ENCODE measurements around the gene COL4A2. TPM values are rescaled to one million over a fixed set of nuclear protein-coding genes. Genes with fewer than 3 reads are reported as not detected.

COL4A2 gene
- total and polyA plus RNA-seq, 4 donors, result 8.0 to 45.2 (median 40.3) TPM

- H3K9ac ChIP-seq (ENCODE audit: low read depth in 1 of 2, low read length in 2 of 2), result no peak overlapping the region
- no peak overlapping the region for H3K4me3 ChIP-seq (ENCODE audit: low read depth in 1 of 3, low read length in 3 of 3)
- TF ChIP-seq YY1 (IDR thresholded peaks at IDR 0.05) (no peak), EGR1 (IDR thresholded peaks at IDR 0.05; ENCODE audit: low read depth in 2 of 2) (no peak), GABPA (IDR thresholded peaks at IDR 0.05 in 1 of 2, conservative IDR thresholded peaks at IDR 0.05 in 1 of 2) (no peak), SP1 (IDR thresholded peaks at IDR 0.05) (no peak), HNF4G (IDR thresholded peaks at IDR 0.05) (no peak), NR2F2 (IDR thresholded peaks at IDR 0.05) (no peak), RXRA (IDR thresholded peaks at IDR 0.05) (no peak), ZBTB33 (IDR thresholded peaks at IDR 0.05) (no peak), FOXA1 (IDR thresholded peaks at IDR 0.05) (no peak), HNF4A (conservative IDR thresholded peaks at IDR 0.05) (no peak), JUND (IDR thresholded peaks at IDR 0.05) (no peak)
- TF ChIP-seq, protein P1, sequence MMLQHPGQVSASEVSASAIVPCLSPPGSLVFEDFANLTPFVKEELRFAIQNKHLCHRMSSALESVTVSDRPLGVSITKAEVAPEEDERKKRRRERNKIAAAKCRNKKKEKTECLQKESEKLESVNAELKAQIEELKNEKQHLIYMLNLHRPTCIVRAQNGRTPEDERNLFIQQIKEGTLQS (IDR thresholded peaks at IDR 0.05), result no peak
- TF ChIP-seq, protein P2, sequence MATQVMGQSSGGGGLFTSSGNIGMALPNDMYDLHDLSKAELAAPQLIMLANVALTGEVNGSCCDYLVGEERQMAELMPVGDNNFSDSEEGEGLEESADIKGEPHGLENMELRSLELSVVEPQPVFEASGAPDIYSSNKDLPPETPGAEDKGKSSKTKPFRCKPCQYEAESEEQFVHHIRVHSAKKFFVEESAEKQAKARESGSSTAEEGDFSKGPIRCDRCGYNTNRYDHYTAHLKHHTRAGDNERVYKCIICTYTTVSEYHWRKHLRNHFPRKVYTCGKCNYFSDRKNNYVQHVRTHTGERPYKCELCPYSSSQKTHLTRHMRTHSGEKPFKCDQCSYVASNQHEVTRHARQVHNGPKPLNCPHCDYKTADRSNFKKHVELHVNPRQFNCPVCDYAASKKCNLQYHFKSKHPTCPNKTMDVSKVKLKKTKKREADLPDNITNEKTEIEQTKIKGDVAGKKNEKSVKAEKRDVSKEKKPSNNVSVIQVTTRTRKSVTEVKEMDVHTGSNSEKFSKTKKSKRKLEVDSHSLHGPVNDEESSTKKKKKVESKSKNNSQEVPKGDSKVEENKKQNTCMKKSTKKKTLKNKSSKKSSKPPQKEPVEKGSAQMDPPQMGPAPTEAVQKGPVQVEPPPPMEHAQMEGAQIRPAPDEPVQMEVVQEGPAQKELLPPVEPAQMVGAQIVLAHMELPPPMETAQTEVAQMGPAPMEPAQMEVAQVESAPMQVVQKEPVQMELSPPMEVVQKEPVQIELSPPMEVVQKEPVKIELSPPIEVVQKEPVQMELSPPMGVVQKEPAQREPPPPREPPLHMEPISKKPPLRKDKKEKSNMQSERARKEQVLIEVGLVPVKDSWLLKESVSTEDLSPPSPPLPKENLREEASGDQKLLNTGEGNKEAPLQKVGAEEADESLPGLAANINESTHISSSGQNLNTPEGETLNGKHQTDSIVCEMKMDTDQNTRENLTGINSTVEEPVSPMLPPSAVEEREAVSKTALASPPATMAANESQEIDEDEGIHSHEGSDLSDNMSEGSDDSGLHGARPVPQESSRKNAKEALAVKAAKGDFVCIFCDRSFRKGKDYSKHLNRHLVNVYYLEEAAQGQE (IDR thresholded peaks at IDR 0.05), result no peak
- TF ChIP-seq, protein P3, sequence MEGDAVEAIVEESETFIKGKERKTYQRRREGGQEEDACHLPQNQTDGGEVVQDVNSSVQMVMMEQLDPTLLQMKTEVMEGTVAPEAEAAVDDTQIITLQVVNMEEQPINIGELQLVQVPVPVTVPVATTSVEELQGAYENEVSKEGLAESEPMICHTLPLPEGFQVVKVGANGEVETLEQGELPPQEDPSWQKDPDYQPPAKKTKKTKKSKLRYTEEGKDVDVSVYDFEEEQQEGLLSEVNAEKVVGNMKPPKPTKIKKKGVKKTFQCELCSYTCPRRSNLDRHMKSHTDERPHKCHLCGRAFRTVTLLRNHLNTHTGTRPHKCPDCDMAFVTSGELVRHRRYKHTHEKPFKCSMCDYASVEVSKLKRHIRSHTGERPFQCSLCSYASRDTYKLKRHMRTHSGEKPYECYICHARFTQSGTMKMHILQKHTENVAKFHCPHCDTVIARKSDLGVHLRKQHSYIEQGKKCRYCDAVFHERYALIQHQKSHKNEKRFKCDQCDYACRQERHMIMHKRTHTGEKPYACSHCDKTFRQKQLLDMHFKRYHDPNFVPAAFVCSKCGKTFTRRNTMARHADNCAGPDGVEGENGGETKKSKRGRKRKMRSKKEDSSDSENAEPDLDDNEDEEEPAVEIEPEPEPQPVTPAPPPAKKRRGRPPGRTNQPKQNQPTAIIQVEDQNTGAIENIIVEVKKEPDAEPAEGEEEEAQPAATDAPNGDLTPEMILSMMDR (IDR thresholded peaks at IDR 0.05; ENCODE audit: low read depth, low read length, missing input control), result no peak
- no peaks in the 10 kb centered on the region for H3K27me3 ChIP-seq (ENCODE audit: control insufficient read depth in 4 of 4, insufficient read depth in 4 of 4, low read length in 3 of 4)
- H3K4me1 ChIP-seq (ENCODE audit: control insufficient read depth in 4 of 4, insufficient read depth in 4 of 4, low read length in 3 of 4), result peaks cover 0 to 2% (median 0%) of the 10 kb centered on the region in 4 donors
- DNase-seq (ENCODE audit: low spot score), result no peak
- no peak overlapping the region for H3K27ac ChIP-seq (ENCODE audit: low read depth in 1 of 2, low read length in 2 of 2)
- H3K36me3 ChIP-seq (ENCODE audit: control insufficient read depth in 4 of 4, insufficient read depth in 3 of 4, low read depth in 1 of 4, low read length in 3 of 4), result no peaks in the 10 kb centered on the region
- no peaks in the 10 kb centered on the region for H3K9me3 ChIP-seq (ENCODE audit: control insufficient read depth in 4 of 4, low read length in 3 of 4)
- 31% methylated on average over 5 of the region's 5 CpGs for WGBS
Observed at GRCh38 chr13:110263888-110264287, 43.2 kb upstream of the COL4A2 start.

- Histone ChIP-seq H3K4me1 (ENCODE audit: control insufficient read depth in 4 of 4, insufficient read depth in 4 of 4, low read length in 3 of 4) (peaks cover 0 to 2% (median 0%) of the 10 kb centered on the region in 4 donors), H3K27ac (ENCODE audit: low read depth in 1 of 2, low read length in 2 of 2) (no peak overlapping the region)
- WGBS, result 82% methylated on average over 12 of the region's 12 CpGs
- TF ChIP-seq TAF1 (conservative IDR thresholded peaks at IDR 0.05) (no peak), HNF4A (conservative IDR thresholded peaks at IDR 0.05) (no peak), YY1 (IDR thresholded peaks at IDR 0.05) (no peak), NR2F2 (IDR thresholded peaks at IDR 0.05) (no peak), GABPA (IDR thresholded peaks at IDR 0.05 in 1 of 2, conservative IDR thresholded peaks at IDR 0.05 in 1 of 2) (no peak), RAD21 (IDR thresholded peaks at IDR 0.05) (no peak), HNF4G (IDR thresholded peaks at IDR 0.05) (no peak)
- TF ChIP-seq, protein P4, sequence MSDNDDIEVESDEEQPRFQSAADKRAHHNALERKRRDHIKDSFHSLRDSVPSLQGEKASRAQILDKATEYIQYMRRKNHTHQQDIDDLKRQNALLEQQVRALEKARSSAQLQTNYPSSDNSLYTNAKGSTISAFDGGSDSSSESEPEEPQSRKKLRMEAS (IDR thresholded peaks at IDR 0.05), result no peak
- TF ChIP-seq, protein P3 (IDR thresholded peaks at IDR 0.05; ENCODE audit: low read depth, low read length, missing input control), result no peak
- TF ChIP-seq, protein P2 (IDR thresholded peaks at IDR 0.05), result no peak
Observed at GRCh38 chr13:110264685-110265275, 42.3 kb upstream of the COL4A2 start.

More at GRCh38 chr13:110264685-110265275, 42.3 kb upstream of the COL4A2 start:
- no peaks in the 10 kb centered on the region for H3K9me3 ChIP-seq (ENCODE audit: control insufficient read depth in 4 of 4, low read length in 3 of 4)
- no peaks in the 10 kb centered on the region for H3K27me3 ChIP-seq (ENCODE audit: control insufficient read depth in 4 of 4, insufficient read depth in 4 of 4, low read length in 3 of 4)
- no peak for DNase-seq (ENCODE audit: low spot score)
- H3K9ac ChIP-seq (ENCODE audit: low read depth in 1 of 2, low read length in 2 of 2), result no peak overlapping the region
- H3K4me3 ChIP-seq (ENCODE audit: low read depth in 1 of 3, low read length in 3 of 3), result no peak overlapping the region
- H3K36me3 ChIP-seq (ENCODE audit: control insufficient read depth in 4 of 4, insufficient read depth in 3 of 4, low read depth in 1 of 4, low read length in 3 of 4), result no peaks in the 10 kb centered on the region

Measured in liver (tissue), 9 donors.